GM11168 (cell line): Measurements from ENCODE around the gene FAM210A.

Experiments used
- in situ Hi-C: fragments of 300-500 bp; cut with MboI; formaldehyde crosslinking; loops from one replicate; pipeline ENCODE4 v1.12.0; 2022; ENCODE audit warnings: low sequenced_read_pairs; ENCODE audit not compliant: unreplicated experiment

FAM210A gene

DNA sequence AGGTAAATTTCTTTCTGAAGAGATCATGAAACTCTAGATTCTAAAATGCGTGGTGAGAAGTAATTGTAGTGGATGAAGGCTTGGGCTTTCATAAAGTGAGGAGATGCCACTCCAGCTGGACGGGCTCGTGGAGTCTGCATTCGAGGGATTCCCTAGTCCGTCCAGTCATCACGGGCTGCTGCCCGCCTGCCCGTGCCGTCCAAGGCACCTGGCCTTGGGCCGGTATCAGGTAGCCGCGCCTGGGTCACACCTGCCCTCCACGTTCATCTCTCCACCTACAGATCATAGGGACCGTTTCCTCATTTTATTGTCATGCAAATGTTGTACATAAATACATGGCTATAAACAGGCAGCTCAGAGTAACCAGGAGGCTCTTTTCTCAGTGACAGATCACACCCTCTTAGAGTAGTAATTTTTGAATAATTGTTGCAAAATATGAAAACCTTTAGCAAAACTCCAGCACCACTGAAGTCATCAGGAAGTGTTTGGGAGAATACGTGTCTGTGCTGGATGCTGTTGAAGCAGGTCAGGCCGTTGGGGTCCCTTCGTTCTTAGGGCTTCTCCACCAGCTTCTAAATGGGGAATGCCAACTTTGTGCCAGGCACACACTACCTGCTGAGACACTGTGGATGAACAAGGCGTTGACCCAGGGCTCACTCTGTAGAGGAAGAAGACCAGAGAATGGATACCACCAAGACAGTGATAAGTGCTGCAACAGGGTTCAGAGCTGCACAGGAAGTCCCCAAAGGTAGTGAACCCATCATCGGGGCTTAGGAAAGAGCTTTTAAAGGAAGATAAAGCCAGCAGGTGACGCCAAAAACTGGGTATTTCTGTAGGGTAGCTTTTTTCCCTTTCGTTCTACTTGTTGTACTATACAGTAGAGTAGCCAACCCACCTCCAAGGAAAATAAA, 112.5 kb downstream of the FAM210A start:
- in situ Hi-C loops: loop anchor here (5.0 kb wide), 1 partner anchor 37 kb away; no protein-coding TSS in a partner anchor
